LNCAP (cell line): ENCODE measurements around the gene SLC44A2.

Experiments used
- TF ChIP-seq, protein P1 (sequence below): fragments of 450-650 bp; IDR thresholded peaks from 2 replicates; pipeline ENCODE4 v1.5.1; 2017; ENCODE audit warnings: mild to moderate bottlenecking

SLC44A2 gene

DNA sequence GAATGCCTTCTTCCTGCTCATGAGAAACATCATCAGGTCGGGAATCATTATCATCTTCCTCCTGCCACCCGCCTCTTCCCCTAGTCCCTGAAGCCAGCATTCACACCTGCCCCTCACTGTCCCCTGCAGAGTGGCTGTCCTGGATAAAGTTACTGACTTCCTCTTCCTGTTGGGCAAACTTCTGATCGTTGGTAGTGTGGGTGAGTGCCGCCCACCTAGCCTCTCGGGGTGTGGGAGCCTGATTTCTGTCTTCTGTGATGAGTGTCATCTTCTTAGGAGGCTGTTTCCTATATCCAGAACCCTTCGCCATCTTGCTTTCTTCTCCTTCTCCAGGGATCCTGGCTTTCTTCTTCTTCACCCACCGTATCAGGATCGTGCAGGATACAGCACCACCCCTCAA lies 12.5 kb downstream of the SLC44A2 start:
- TF ChIP-seq, protein P1, sequence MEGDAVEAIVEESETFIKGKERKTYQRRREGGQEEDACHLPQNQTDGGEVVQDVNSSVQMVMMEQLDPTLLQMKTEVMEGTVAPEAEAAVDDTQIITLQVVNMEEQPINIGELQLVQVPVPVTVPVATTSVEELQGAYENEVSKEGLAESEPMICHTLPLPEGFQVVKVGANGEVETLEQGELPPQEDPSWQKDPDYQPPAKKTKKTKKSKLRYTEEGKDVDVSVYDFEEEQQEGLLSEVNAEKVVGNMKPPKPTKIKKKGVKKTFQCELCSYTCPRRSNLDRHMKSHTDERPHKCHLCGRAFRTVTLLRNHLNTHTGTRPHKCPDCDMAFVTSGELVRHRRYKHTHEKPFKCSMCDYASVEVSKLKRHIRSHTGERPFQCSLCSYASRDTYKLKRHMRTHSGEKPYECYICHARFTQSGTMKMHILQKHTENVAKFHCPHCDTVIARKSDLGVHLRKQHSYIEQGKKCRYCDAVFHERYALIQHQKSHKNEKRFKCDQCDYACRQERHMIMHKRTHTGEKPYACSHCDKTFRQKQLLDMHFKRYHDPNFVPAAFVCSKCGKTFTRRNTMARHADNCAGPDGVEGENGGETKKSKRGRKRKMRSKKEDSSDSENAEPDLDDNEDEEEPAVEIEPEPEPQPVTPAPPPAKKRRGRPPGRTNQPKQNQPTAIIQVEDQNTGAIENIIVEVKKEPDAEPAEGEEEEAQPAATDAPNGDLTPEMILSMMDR: no peak

GRCh38 chr19:10639836-10640235 lies 14.5 kb downstream of the SLC44A2 start:
- TF ChIP-seq, protein P1: no peak

DNA sequence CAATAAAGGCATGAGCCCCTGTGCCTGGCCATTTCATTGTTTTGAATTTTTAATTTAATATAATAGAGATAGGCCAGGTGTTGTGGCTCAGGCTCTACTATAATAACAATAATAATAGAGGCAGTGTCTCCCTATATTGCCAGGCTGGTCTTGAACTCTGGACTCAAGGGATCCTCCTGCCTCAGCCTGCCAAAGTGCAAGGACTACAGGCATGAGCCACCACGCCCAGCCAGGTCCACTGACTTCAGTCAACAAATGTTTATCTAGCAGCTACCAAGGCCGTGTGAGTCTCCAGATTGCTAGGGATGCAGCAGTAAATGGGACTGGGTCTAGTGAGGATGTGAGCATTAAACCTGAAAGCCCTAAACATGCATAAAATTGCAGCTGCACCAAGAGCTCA lies 15.0 kb downstream of the SLC44A2 start:
- TF ChIP-seq, protein P1: no peak

- TF ChIP-seq, protein P1: no peak
These were observed 15.9 kb downstream of the SLC44A2 start for GRCh38 chr19:10641248-10641647.

DNA sequence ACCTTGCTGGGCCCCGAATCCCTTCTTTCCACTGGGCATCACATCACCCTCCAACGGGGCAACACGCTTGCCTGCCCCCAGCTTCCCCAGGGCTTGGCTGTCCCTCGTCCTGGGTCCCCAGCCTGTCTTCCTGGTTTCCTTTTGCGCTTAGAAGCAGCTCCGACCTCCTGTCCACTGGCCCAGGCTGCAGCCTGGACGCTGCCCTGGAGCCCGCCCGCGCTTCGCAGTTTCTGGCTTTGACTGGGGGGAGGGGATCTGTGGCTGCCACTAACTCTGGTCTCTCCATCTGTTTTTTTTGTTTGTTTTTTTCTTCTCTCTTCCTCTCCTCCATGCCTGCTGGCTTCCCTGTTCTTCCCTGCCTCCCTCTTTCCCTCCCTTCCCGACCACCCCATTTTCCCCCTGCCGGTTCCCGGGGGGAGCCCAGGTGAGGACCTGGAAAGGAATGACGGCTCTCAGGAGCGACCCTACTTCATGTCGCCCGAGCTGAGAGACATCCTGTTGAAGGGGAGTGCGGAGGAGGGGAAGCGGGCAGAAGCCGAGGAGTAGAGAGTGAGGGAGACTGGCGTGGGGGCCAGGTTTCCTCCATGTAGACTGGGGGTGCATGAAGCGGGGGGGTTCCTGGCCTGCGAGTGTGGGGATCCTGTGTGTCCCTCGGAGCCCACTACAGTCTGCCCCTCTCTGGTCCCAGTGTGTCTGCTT lies 17.3 kb downstream of the SLC44A2 start:
- TF ChIP-seq, protein P1: no peak

DNA sequence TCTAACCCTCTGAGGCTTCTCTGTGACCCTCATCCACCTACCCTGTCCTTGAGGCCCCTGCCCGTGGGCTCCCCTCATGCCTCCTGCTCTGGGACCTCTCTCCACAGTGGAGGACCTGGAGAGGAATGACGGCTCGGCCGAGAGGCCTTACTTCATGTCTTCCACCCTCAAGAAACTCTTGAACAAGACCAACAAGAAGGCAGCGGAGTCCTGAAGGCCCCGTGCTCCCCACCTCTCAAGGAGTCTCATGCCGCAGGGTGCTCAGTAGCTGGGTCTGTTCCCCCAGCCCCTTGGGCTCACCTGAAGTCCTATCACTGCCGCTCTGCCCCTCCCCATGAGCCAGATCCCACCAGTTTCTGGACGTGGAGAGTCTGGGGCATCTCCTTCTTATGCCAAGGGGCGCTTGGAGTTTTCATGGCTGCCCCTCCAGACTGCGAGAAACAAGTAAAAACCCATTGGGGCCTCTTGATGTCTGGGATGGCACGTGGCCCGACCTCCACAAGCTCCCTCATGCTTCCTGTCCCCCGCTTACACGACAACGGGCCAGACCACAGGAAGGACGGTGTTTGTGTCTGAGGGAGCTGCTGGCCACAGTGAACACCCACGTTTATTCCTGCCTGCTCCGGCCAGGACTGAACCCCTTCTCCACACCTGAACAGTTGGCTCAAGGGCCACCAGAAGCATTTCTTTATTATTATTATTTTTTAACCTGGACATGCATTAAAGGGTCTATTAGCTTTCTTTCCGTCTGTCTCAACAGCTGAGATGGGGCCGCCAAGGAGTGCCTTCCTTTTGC lies 18.0 kb downstream of the SLC44A2 start:
- TF ChIP-seq, protein P1: no peak

DNA sequence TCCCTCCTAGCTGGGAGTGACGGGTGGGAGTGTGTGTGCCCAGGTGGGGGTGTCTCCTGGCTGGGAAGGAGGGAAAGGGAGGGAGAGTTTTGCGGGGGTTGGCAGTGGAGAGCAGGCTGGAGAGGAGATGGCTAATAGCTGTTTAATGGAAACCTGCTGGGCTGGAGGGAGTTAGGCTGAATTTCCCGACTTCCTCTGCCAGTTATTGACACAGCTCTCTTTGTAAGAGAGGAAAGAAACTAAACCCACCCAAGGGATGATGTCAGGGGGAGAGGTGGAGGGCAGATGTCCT lies 18.6 kb downstream of the SLC44A2 start:
- TF ChIP-seq, protein P1: no peak
